Heart left ventricle (tissue), 16 donors: ENCODE data around the gene PCYT1A. TPM values are rescaled to one million over a fixed set of nuclear protein-coding genes. Genes with fewer than 3 reads are reported as not detected.
"Not testable (repeated sequence)": the region's sequence is repeated elsewhere in the genome, so short reads cannot be mapped to it uniquely, and the experiment has no call there.

Experiments
- ATAC-seq, 4 donors: fragments of 200-7000 bp; cut with Tn5 transposase; one replicate each; pipeline ENCODE4 v1.9.1; 2020 to 2022; ENCODE audit warnings: moderate library complexity in 4 of 4, mild to moderate bottlenecking in 3 of 4, moderate number of reproducible peaks in 1 of 4
- DNase-seq, 5 donors: peaks; one replicate each; pipeline ENCODE4 v3.0.0-alpha.2; 2020
- H3K27ac ChIP-seq, 12 donors: fragments of 200-600 bp; sonication (generic) in 4 of 12; one replicate each; pipeline versions ENCODE4 v1.5.0 to v1.8.0; 2016 to 2022; ENCODE audit warnings: mild to moderate bottlenecking in 2 of 12
- H3K27me3 ChIP-seq, 9 donors: fragments of 200-600 bp; sonication (generic) in 2 of 9; one replicate each; pipeline versions ENCODE4 v1.5.1 to v1.8.0; 2016 to 2022; ENCODE audit warnings: mild to moderate bottlenecking in 3 of 9
- H3K36me3 ChIP-seq, 9 donors: fragments of 200-600 bp; sonication (generic) in 2 of 9; one replicate each; pipeline versions ENCODE4 v1.5.0 to v1.8.0; 2018 to 2022; ENCODE audit warnings: mild to moderate bottlenecking in 2 of 9
- H3K4me1 ChIP-seq, 12 donors: fragments of 200-600 bp; sonication (generic) in 4 of 12; one replicate each; pipeline versions ENCODE4 v1.5.0 to v1.8.0; 2016 to 2022; ENCODE audit warnings: mild to moderate bottlenecking in 3 of 12
- H3K4me3 ChIP-seq, 12 donors: fragments of 200-600 bp; sonication (generic) in 4 of 12; one replicate each; pipeline versions ENCODE4 v1.5.0 to v1.8.0; 2017 to 2022; ENCODE audit warnings: mild to moderate bottlenecking in 9 of 12, moderate library complexity in 4 of 12
- H3K9me3 ChIP-seq, 12 donors: fragments of 200-600 bp; sonication (generic) in 4 of 12; one replicate each; pipeline versions ENCODE4 v1.5.0 to v1.8.0; 2016 to 2022; ENCODE audit warnings: mild to moderate bottlenecking in 1 of 12
- POLR2A ChIP-seq, 2 donors: fragments of 450-650 bp; IDR thresholded peaks; one replicate each; pipeline ENCODE4 v1.6.1; 2017; ENCODE audit warnings: antibody characterized with exemption in 2 of 2, mild to moderate bottlenecking in 2 of 2, moderate library complexity in 2 of 2
- WGBS, 4 donors: extraction: QIAGEN DNeasy Blood & Tissue Kit in 2 of 4; methylation state at CpG; one replicate each; pipeline versions ENCODE4 v1.1.5 to v1.1.7; 2013 to 2018; 5-methylcytosine and 5-hydroxymethylcytosine counted together
- intact Hi-C, 10 donors: fragments of 100-400 bp; cut with DNase I; formaldehyde crosslinking; loops; one replicate each; pipeline versions ENCODE4 v1.11.1 to v1.14.2; 2022
- polyA plus RNA-seq, 2 donors: library from polyadenylated mRNA; stranded (reverse); fragments of 200-250 nt; gene quantifications; one replicate each; pipeline ENCODE4 v1.2.3, GENCODE V29; 2013
- total RNA-seq, 9 donors: library from RNA; depleted of rRNA in 2 of 9; stranded (reverse); fragments of >200 nt in 2 of 9; fragmentation: NEBNext Ultra II Directional in 3 of 9; extraction: Animal tissue kit (Norgen Biotek cat#: 25700) in 3 of 9; gene quantifications; one replicate each; pipeline versions ENCODE4 v1.1.0 to v1.2.4, GENCODE V29; 2016 to 2023
- TF ChIP-seq, protein P1 (sequence below), 12 donors: fragments of 200-600 bp; sonication (generic) in 4 of 12; IDR thresholded peaks; one replicate each; pipeline versions ENCODE4 v1.5.0 to v1.8.0; 2018 to 2022; ENCODE audit warnings: antibody characterized with exemption in 12 of 12, mild to moderate bottlenecking in 5 of 12
- donor health status: ischemic (EF 13 %, LVEDD 7.1; RV severe dilation, severe dysfunction).
- donor health status: healthy with polysubstance abuse.
- donor health status: DM: no; HTN: yes; CAD: no.
- donor health status: DM: no; HTN: no; CAD: no.
- donor health status: ischemic (EF 25% LVEDD 6.9; RV normal size, moderate dysfunction).
- donor health status: ischemic (EF 25% LVEDD 5.7; RV mildly dilated, moderate dysfunction).
- donor health status: healthy.
- donor health status: DM: yes; HTN: yes; CAD: no.
- donor health status: ischemic (EF 35%, LVEDD 5.7; RV mildly dilated, moderate dysfunction).
- donor health status: nonischemic (EF 11% LVEDD 7.7; RV severe dilation, severe dysfunction).
- donor health status: DM: yes; HTN: yes; CAD: no.
- donor health status: PGD.
- donor health status: ischemic (EF 29% LVEDD 5.4; RV normal size, mild dysfunction).
- donor health status: nonischemic (EF 23%, LVEDD 6.1; RV moderate dilation, normal function).

Gene PCYT1A
- total and polyA plus RNA-seq, 11 donors, result 29.4 to 149 (median 105) TPM

DNA sequence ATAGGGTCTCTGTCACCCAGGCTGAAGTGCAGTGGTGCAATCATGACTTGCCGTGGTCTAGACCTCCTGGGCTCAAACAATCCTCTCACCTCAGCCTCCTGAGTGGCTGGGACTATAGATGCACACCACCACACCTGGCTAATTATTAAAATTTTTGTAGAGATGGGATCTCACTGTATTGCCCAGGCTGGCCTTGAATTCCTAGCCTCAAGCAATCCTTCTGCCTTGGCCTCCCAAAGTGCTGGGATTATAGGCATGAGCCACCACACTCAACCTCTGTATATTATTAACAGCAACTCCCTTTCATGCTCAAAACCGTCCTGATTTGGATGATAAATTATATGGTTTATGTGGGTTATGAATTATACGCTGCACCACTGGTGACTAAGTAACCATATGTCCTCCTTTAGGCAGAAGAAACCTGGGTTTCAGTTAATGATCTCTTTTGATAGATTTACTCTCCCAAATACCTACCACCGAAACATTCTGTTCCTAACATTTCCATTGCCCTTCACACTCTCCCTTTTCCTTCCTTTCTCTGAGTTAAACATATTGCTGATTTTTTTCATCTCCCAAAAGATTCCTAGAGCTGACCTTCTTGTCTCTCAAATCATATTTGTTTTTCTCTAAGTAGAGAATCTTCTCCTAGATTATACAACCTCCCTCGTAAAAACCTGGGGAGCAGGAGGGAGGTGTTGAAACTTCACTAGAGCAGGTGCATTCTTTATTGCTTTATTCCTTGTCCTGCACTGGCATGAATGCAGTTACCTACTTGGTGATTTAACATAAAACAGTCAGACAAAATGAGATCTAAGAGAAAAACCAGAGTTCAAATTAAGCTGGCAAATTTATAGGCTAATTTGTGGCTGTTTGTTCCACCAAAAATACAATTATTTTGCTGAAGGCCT, 32.9 kb downstream of the PCYT1A start:
- H3K27ac ChIP-seq, result no peak overlapping the region

DNA sequence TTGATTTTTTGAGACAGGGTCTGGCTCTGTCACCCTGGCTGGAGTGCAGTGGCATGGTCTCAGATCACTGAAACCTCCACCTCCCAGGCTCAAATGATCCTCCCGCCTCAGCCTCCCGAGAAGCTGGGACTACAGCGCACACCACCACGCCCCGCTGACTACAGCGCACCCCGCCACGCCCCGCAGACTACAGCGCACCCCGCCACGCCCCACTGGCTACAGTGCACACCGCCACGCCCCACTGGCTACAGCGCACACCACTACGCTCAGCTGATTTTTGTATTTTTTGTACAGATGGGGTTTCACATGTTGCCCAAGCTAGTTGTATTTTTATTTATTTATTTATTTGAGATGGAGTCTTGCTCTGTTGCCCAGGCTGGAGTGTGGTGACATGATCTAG, 35.6 kb downstream of the PCYT1A start:
- WGBS, 4 donors, result 96 to 98% (median 97%) methylated on average over 16 of the region's 16 CpGs
- TF ChIP-seq POLR2A (IDR thresholded peaks at IDR 0.05), result no peak
- TF ChIP-seq, protein P1, sequence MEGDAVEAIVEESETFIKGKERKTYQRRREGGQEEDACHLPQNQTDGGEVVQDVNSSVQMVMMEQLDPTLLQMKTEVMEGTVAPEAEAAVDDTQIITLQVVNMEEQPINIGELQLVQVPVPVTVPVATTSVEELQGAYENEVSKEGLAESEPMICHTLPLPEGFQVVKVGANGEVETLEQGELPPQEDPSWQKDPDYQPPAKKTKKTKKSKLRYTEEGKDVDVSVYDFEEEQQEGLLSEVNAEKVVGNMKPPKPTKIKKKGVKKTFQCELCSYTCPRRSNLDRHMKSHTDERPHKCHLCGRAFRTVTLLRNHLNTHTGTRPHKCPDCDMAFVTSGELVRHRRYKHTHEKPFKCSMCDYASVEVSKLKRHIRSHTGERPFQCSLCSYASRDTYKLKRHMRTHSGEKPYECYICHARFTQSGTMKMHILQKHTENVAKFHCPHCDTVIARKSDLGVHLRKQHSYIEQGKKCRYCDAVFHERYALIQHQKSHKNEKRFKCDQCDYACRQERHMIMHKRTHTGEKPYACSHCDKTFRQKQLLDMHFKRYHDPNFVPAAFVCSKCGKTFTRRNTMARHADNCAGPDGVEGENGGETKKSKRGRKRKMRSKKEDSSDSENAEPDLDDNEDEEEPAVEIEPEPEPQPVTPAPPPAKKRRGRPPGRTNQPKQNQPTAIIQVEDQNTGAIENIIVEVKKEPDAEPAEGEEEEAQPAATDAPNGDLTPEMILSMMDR (IDR thresholded peaks at IDR 0.05), result no peak
- Histone ChIP-seq H3K4me1 (no peaks in the 10 kb centered on the region), H3K36me3 (peaks cover 0 to 75% (median 48%) of the 10 kb centered on the region in 9 donors), H3K27me3 (no peaks in the 10 kb centered on the region), H3K9me3 (no peaks in the 10 kb centered on the region), H3K4me3 (no peak overlapping the region), H3K27ac (no peak overlapping the region)
- no peak for DNase-seq
- intact Hi-C loops, result loop anchor here in 9 of 10 donors (2.0 to 10.0 kb wide), 5 partner anchors 183 to 433 kb away; partner anchors contain the start of genes SMCO1 (in 4 of the 9) and UBXN7 (in 1 of the 9)
- ATAC-seq, result peak in 1 of 4 donors; percentile 53

More for the DNA sequence above, 32.9 kb downstream of the PCYT1A start:
- TF ChIP-seq, protein P1 (IDR thresholded peaks at IDR 0.05), result no peak
- TF ChIP-seq POLR2A (IDR thresholded peaks at IDR 0.05), result no peak
- no peak for DNase-seq
- WGBS, 4 donors, result 67 to 85% (median 82%) methylated on average over 5 of the region's 5 CpGs
- no peak for ATAC-seq
- intact Hi-C loops, result loop anchor here in 8 of 10 donors (5.0 to 10.0 kb wide), 4 partner anchors 180 to 430 kb away; partner anchors contain the start of genes SMCO1 (in 4 of the 8) and UBXN7 (in 1 of the 8)
- Histone ChIP-seq H3K27me3 (no peaks in the 10 kb centered on the region), H3K4me1 (no peaks in the 10 kb centered on the region), H3K9me3 (no peaks in the 10 kb centered on the region), H3K4me3 (no peak overlapping the region), H3K36me3 (peaks cover 0 to 63% (median 37%) of the 10 kb centered on the region in 9 donors)

DNA sequence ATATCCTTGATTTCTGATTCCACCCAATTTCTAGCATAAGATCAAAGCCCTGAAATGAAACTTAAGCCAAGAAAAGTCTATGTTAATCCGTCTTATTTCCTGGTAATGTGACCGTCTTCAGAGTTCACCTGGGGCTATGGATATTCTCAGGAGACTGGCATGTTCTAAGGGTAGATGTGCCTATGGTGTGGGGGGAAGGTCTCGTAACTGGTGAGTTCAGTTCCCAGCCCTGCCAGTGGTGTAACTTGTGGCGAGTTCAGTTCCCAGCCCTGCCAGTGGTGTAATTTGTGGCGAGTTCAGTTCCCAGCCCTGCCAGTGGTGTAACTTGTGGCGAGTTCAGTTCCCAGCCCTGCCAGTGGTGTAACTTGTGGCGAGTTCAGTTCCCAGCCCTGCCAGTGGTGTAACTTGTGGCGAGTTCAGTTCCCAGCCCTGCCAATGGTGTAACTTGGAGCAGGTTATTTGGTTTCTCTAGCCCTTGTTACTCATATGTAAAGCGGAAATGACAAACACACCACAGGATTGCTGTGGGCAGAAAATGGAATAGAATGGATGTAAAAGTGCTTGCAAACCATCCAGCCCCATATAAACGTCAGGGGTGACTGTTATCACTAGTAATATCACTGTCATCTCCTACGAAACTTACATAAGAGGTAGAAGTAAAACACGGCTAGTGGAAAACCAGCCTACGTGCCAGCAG, 40.8 kb downstream of the PCYT1A start:
- intact Hi-C loops, result no loop called here
- peaks cover 0 to 62% (median 42%) of the 10 kb centered on the region in 9 donors for H3K36me3 ChIP-seq
- no peak overlapping the region for H3K27ac ChIP-seq
- DNase-seq (no peak), ATAC-seq (peak in 1 of 4 donors; percentile 15)
- no peak overlapping the region for H3K4me3 ChIP-seq
- 90 to 93% (median 91%) methylated on average over 13 of the region's 13 CpGs for WGBS, 4 donors
- TF ChIP-seq POLR2A (IDR thresholded peaks at IDR 0.05), result no peak
- TF ChIP-seq, protein P1 (IDR thresholded peaks at IDR 0.05), result no peak
- H3K4me1 ChIP-seq, result peaks cover 0 to 3% (median 0%) of the 10 kb centered on the region in 12 donors
- H3K27me3 ChIP-seq, result no peaks in the 10 kb centered on the region
- H3K9me3 ChIP-seq, result no peaks in the 10 kb centered on the region

GRCh38 chr3:196244166-196244565, 43.4 kb downstream of the PCYT1A start:
- H3K4me1 ChIP-seq, result not testable (repeated sequence)
- 96 to 98% (median 97%) methylated on average over 13 to 34 of the region's 34 CpGs for WGBS, 4 donors

More at GRCh38 chr3:196244166-196244565, 43.4 kb downstream of the PCYT1A start:
- peaks cover 0 to 82% (median 68%) of the 10 kb centered on the region in 9 donors for H3K36me3 ChIP-seq
- intact Hi-C loops, H3K27ac ChIP-seq, H3K9me3 ChIP-seq, DNase-seq, ATAC-seq, H3K4me3 ChIP-seq, H3K27me3 ChIP-seq: not testable (repeated sequence)
